ENCODE results near the gene TMEM221.

TMEM221 gene

DNA sequence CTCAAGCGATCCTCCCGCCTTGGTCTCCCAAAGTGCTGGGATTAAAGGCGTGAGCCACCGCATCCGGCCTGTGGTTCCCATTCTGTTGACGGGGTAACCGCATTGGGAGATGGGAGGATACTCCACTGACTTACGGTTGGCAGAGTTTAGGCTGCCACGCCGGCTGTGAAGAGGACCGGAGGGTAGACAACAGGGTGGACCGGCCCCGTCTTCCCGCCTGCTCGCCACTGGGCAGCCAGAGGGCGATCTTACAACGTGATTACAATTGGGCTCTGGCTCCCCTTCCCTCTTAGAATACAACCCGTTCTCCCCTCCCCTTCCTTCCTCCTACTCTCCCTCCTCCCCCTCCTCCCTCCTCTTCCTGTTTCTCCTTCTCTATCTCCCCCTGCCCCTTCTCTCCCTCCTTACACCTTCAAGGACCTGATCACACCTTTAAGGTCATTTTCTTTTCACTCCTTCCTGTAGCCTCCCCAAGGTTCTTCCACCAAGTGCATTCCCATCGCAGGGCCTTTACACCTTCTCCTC lies 53.5 kb downstream of the TMEM221 start:
- peak; percentile 77 for TF ChIP-seq CTCF (conservative IDR thresholded peaks at IDR 0.05; ENCODE audit: low read depth, low read length)
- no peak overlapping the region for H3K4me3 ChIP-seq (ENCODE audit: low read depth, low read length)
- DNase-seq (ENCODE audit: low read depth) = peak; percentile 66

DNA sequence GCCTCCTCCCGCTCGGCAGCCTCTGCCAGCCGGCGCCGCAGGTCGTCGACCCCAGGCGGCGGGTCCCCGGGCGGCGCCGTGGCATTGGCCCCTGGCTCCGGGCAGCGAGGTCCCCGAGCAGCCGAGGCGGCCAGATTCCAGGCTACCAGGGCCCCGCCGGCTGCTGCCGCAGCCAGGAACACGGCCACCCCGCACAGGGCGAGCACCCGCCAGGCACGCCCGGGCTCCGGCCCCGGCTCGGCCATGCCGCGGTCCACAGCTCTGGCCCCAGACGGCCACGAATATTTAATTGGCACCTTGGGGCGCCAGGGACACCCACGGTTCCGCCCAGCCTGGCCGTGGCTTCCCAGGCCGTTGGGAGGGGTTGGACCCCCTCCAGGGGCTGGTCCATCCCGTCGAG lies 54.6 kb downstream of the TMEM221 start, which contains the start of gene CCDC194:
TSS of gene CCDC194 (minus strand) at position 283 of the 400 bp plus-strand sequence. CDS start at position 245, 38 bp downstream.
- TF ChIP-seq CTCF (conservative IDR thresholded peaks at IDR 0.05; ENCODE audit: low read depth, low read length) = no peak
- no peak for DNase-seq (ENCODE audit: low read depth)
- H3K4me3 ChIP-seq (ENCODE audit: low read depth, low read length) = no peak within 1 kb of the TSS

DNA sequence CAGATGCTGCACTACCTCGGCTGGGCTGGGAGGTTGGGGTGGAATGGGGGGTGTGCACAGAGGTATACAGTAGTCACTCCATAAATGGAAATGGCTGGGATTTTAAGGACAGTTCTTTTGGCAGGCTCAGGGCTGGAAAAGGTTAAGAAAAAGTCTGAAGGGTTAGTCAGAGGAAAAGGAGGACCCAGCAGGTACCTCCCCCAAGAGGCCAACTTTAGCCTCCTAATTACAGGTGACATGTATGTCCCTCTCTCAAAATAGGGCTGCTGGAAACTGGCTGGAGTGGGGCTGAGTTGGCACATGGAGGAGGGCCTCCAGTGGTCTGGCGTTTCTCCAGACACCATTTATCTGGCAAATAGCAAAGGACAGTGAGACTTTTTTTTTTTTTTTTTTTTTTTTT lies 55.5 kb downstream of the TMEM221 start:
- no peak for DNase-seq (ENCODE audit: low read depth)
- TF ChIP-seq CTCF (conservative IDR thresholded peaks at IDR 0.05; ENCODE audit: low read depth, low read length) = no peak
- no peak overlapping the region for H3K4me3 ChIP-seq (ENCODE audit: low read depth, low read length)

DNA sequence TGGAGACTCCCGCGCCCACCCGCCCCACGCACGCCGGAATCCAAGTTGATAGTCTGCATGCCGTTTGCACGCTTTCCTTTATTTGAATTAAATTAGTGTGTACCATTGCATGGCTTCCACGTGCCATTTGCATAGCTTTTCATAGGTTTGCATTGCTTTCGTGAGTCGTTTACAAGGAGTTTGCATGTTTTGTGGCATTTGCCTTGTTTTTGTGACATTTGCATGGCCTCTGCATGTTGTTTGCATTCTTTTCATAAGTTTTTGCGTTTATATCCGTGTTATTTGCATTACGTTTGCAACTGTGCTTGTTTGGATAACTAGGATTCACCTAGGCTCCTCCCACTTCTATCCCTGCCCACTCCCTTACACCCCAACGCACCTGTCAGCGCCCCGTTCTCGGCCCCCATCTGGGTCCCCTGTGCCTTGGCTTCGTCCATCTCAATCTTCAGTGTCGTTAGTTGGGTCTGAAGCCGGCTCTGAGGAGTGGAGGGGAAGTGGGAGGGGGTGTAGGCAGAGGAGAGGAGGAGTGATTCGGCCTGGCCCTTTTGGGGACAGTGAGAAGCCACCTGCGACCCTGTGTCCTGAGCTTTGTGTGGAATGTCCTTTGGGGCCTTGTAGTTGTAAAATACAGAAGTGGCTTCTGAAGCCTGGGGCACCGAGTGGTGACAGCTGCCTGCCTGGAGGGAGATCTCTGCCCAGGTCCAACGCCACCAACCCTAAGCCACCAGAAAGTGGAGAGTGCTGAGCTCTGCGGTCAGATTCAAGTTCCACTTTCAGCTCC lies 56.9 kb downstream of the TMEM221 start:
- H3K4me3 ChIP-seq (ENCODE audit: low read depth, low read length) = peak overlapping the region; percentile 46
- no peak for DNase-seq (ENCODE audit: low read depth)
- no peak for TF ChIP-seq CTCF (conservative IDR thresholded peaks at IDR 0.05; ENCODE audit: low read depth, low read length)

GRCh38 chr19:17390665-17391370 lies 57.6 kb downstream of the TMEM221 start:
- peak; percentile 91 for DNase-seq (ENCODE audit: low read depth)
- H3K4me3 ChIP-seq (ENCODE audit: low read depth, low read length) = peak overlapping the region; percentile 63
- TF ChIP-seq CTCF (conservative IDR thresholded peaks at IDR 0.05; ENCODE audit: low read depth, low read length) = peak; percentile 57

DNA sequence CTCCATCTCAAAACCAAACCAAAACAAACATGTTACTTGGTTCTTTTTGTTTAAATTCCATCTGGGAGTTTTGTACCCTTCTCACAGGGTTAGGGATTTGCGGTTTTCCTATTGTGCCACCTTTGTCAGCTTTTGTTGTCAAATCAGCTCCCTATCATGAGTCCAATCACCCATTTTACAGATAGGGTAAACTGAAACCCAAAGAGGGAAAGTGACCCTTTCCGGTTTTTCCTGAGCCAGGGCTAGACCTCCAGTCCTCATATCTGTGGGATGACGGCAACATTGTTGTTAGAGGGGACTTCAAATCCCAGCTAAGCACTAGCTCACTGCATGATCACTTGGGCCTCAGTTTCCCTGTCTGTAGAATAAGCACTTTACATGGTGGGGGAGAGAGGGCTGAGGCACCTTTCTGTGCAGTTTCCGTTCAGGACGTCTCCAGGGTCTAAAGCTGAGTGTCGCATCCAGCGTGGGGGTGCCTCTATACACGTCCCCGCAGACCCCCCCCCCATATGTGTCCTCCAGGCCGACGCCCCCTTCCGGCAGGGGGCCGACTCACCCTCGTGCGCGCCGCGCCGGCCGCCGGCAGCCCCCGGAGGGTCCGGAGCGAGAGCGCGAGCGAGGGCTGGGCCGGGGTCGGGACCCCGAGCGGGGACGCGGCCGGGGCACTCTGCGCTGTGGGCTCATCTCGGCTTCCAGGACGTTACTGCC lies 58.4 kb downstream of the TMEM221 start:
- no peak for TF ChIP-seq CTCF (conservative IDR thresholded peaks at IDR 0.05; ENCODE audit: low read depth, low read length)
- peak overlapping the region; percentile 63 for H3K4me3 ChIP-seq (ENCODE audit: low read depth, low read length)
- DNase-seq (ENCODE audit: low read depth) = no peak
